ENCODE measurements around the gene ASB7. TPM values are rescaled to one million over a fixed set of nuclear protein-coding genes. Genes with fewer than 3 reads are reported as not detected.

Gene ASB7
- total RNA-seq, 2 donors from 2014 or later, result 5.9 to 8.3 TPM

- ATAC-seq, result no peak
- intact Hi-C loops (cut with DNase I), result loop anchor here in 1 of 2 donors (5.0 kb wide), 1 partner anchor 634 kb away; no protein-coding TSS in a partner anchor
- DNase-seq, result no peak
Measured at GRCh38 chr15:100638177-100638730, 35.9 kb downstream of the ASB7 start.

- ATAC-seq (no peak), DNase-seq (no peak)
- intact Hi-C loops (cut with DNase I), result no loop called here
Measured at GRCh38 chr15:100642213-100642949, 40.0 kb downstream of the ASB7 start.

GRCh38 chr15:100642950-100643338, 40.6 kb downstream of the ASB7 start:
- DNase-seq (no peak), ATAC-seq (no peak)
- intact Hi-C loops (cut with DNase I), result no loop called here

- intact Hi-C loops (cut with DNase I), result no loop called here
- ATAC-seq (no peak), DNase-seq (no peak)
Measured at GRCh38 chr15:100645671-100646070, 43.3 kb downstream of the ASB7 start.

GRCh38 chr15:100648951-100649350, 46.6 kb downstream of the ASB7 start:
- ATAC-seq, result no peak
- no peak for DNase-seq
- intact Hi-C loops (cut with DNase I), result no loop called here

GRCh38 chr15:100650685-100651084, 48.3 kb downstream of the ASB7 start:
- no peak for DNase-seq
- intact Hi-C loops (cut with DNase I), result no loop called here
- no peak for ATAC-seq

GRCh38 chr15:100651253-100651652, 48.9 kb downstream of the ASB7 start:
- intact Hi-C loops (cut with DNase I), result no loop called here
- DNase-seq (no peak), ATAC-seq (peak in 1 of 2 donors; percentile 72)

- intact Hi-C loops (cut with DNase I), result no loop called here
- ATAC-seq (no peak), DNase-seq (no peak)
Measured at GRCh38 chr15:100652116-100652515, 49.7 kb downstream of the ASB7 start.

- DNase-seq, result no peak
- intact Hi-C loops (cut with DNase I), result no loop called here
- peak in 1 of 2 donors; percentile 56 for ATAC-seq
Measured at GRCh38 chr15:100653608-100654007, 51.2 kb downstream of the ASB7 start.

GRCh38 chr15:100658895-100659294, 56.5 kb downstream of the ASB7 start:
- intact Hi-C loops (cut with DNase I), result no loop called here
- no peak for ATAC-seq
- DNase-seq, result no peak

GRCh38 chr15:100661156-100661555, 58.8 kb downstream of the ASB7 start:
- DNase-seq (no peak), ATAC-seq (no peak)
- intact Hi-C loops (cut with DNase I), result no loop called here

- intact Hi-C loops (cut with DNase I), result no loop called here
- ATAC-seq (no peak), DNase-seq (no peak)
Measured at GRCh38 chr15:100663086-100663914, 60.9 kb downstream of the ASB7 start.

- DNase-seq, result no peak
- intact Hi-C loops (cut with DNase I), result no loop called here
- no peak for ATAC-seq
Measured at GRCh38 chr15:100663915-100664281, 61.5 kb downstream of the ASB7 start.

- intact Hi-C loops (cut with DNase I), result no loop called here
- ATAC-seq (peak in 1 of 2 donors; percentile 55), DNase-seq (no peak)
Measured at GRCh38 chr15:100665570-100665969, 63.2 kb downstream of the ASB7 start.

GRCh38 chr15:100667405-100668347, 65.3 kb downstream of the ASB7 start:
- intact Hi-C loops (cut with DNase I), result no loop called here
- ATAC-seq (peak in 1 of 2 donors; percentile 83), DNase-seq (no peak)

GRCh38 chr15:100668348-100668745, 66.0 kb downstream of the ASB7 start:
- DNase-seq, result no peak
- ATAC-seq, result no peak
- intact Hi-C loops (cut with DNase I), result no loop called here

GRCh38 chr15:100669260-100669659, 66.9 kb downstream of the ASB7 start:
- DNase-seq, result no peak
- intact Hi-C loops (cut with DNase I), result no loop called here
- ATAC-seq, result no peak

GRCh38 chr15:100670505-100671021, 68.2 kb downstream of the ASB7 start:
- no peak for DNase-seq
- ATAC-seq, result no peak
- intact Hi-C loops (cut with DNase I), result no loop called here

GRCh38 chr15:100671124-100671680, 68.8 kb downstream of the ASB7 start:
- intact Hi-C loops (cut with DNase I), result no loop called here
- no peak for DNase-seq
- ATAC-seq, result no peak

All from left cardiac atrium (tissue), 4 donors.